ENCODE data around the gene APBB1. TPM values are rescaled to one million over a fixed set of nuclear protein-coding genes. Genes with fewer than 3 reads are reported as not detected.

Gene APBB1
- total and polyA plus RNA-seq, 10 of the 15 experiments (the other 5 are each of a cell fraction or from before 2014, with no cell fraction given), result 0.31 to 10.6 (median 5.4) TPM

DNA sequence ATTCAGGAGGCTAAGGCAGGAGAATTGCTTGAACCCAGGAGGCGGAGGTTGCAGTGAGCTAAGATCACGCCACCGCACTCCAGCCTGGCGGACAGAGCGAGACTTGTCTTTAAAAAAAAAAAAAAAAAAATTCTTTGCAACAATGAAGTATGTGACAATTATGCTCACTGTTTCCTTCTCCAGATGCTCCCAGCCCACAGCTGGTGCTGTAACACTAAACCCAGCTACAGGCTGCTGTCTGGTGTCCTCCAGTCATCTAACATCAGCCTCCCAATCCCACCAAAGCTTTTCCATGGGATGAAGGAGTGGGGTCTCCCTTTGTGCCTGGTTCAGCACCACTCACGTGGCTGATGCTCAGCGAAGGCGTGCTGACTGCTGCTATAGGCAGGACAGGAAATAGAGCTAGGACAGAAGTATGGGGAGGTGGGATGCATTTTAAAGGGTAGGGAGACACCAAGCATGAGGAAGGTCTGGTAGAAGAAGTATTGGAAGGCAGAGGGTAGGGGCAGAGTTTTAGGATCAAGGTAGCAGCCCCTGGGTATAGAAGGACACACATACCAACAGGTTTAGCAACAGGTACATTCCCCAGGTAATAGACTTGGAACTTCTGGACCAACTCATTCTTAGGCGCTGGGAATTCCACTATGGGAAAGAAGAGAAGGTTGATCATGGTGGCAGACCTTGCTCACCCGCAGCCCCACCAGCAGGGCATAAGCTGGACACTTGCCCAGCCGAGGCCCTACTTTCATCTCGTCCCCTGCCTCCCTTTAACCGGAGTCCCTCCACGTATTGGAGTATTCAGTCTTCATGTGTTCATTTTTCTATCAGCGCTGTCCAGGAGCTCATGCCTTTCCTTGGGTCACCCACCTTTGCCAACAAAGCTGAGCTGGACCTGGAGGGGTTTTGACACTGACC is 18.2 kb downstream of the APBB1 start:
- 87% methylated on average over 13 of the region's 15 CpGs for WGBS (ENCODE audit: insufficient coverage, insufficient replicate concordance, low lambda C conversion rate, missing lambda C conversion rate)
- DNase-seq (ENCODE audit: low read depth, low spot score) (no peak), FAIRE-seq (no peak), ATAC-seq (no peak)
- Histone ChIP-seq H2AFZ (ENCODE audit: control insufficient read depth, low read depth, low read length) (no peak overlapping the region), H3K79me2 (ENCODE audit: control insufficient read depth, insufficient read depth, low read length) (no peaks in the 10 kb centered on the region), H3K4me2 (ENCODE audit: control insufficient read depth, insufficient read depth) (no peak overlapping the region), H3K9me3 (replicated peaks; ENCODE audit: control insufficient read depth, insufficient read depth, low read length) (no peaks in the 10 kb centered on the region), H3K4me1 (ENCODE audit: control insufficient read depth, insufficient read depth, low read length) (peaks cover 25% of the 10 kb centered on the region), H3K9ac (ENCODE audit: control insufficient read depth, insufficient read depth, low read length) (no peak overlapping the region), H3K36me3 (ENCODE audit: control insufficient read depth in 2 of 2, insufficient read depth in 2 of 2, low read length in 1 of 2) (no peaks in the 10 kb centered on the region), H3K4me3 (no peak overlapping the region), H4K20me1 (ENCODE audit: control insufficient read depth, insufficient read depth) (no peaks in the 10 kb centered on the region), H3K27ac (ENCODE audit: control insufficient read depth, insufficient read depth) (no peak overlapping the region), H3K27me3 (replicated peaks in 1 of 2; ENCODE audit: control insufficient read depth in 2 of 2, insufficient read depth in 2 of 2, low read length in 1 of 2) (no peaks in the 10 kb centered on the region)
- in situ Hi-C loops (cut with MboI), result no loop called here
- CTCF ChIA-PET, result interaction anchor here (0.6 to 4.4 kb wide), 4 partner anchors 22 to 319 kb away, joined by 3 to 42 read pairs (median 8); no protein-coding TSS in a partner anchor
- SMC1A ChIA-PET (ENCODE audit: uncharacterized antibody, unreplicated experiment), result interaction anchor here (1.3 kb wide), 1 partner anchor 43 kb away, joined by 4 read pairs; no protein-coding TSS in a partner anchor
- BruUV-seq (replicated peaks), result no TSS peak
- TF ChIP-seq, protein P1, sequence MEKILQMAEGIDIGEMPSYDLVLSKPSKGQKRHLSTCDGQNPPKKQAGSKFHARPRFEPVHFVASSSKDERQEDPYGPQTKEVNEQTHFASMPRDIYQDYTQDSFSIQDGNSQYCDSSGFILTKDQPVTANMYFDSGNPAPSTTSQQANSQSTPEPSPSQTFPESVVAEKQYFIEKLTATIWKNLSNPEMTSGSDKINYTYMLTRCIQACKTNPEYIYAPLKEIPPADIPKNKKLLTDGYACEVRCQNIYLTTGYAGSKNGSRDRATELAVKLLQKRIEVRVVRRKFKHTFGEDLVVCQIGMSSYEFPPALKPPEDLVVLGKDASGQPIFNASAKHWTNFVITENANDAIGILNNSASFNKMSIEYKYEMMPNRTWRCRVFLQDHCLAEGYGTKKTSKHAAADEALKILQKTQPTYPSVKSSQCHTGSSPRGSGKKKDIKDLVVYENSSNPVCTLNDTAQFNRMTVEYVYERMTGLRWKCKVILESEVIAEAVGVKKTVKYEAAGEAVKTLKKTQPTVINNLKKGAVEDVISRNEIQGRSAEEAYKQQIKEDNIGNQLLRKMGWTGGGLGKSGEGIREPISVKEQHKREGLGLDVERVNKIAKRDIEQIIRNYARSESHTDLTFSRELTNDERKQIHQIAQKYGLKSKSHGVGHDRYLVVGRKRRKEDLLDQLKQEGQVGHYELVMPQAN (conservative IDR thresholded peaks at IDR 0.05), result no peak
- TF ChIP-seq, protein P2, sequence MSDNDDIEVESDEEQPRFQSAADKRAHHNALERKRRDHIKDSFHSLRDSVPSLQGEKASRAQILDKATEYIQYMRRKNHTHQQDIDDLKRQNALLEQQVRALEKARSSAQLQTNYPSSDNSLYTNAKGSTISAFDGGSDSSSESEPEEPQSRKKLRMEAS (IDR thresholded peaks at IDR 0.05; ENCODE audit: low read depth, low read length), result no peak
- no peak for TF ChIP-seq BCL11A (IDR thresholded peaks at IDR 0.05; ENCODE audit: low read depth, low read length)
- no peak for TF ChIP-seq RB1 (IDR thresholded peaks at IDR 0.05; ENCODE audit: borderline replicate concordance)
- intact Hi-C loops (cut with micrococcal nuclease; ENCODE audit: unreplicated experiment), result loop anchor here (5.0 kb wide), 1 partner anchor 72 kb away; the partner anchor contains the start of gene TRIM3
- RAD21 ChIA-PET (ENCODE audit: unreplicated experiment), result interaction anchor here (2.6 kb wide), 1 partner anchor 22 kb away, joined by 9 read pairs; no protein-coding TSS in a partner anchor
- POLR2A ChIA-PET, result interaction anchor here (1.0 to 2.3 kb wide), 3 partner anchors 10 to 37 kb away, joined by 3 to 21 read pairs (median 3); partner anchors contain the start of gene SMPD1

All from GM12878 (cell line).